Karpas-422 (cell line): ENCODE results near the gene SLC22A23. TPM values are rescaled to one million over a fixed set of nuclear protein-coding genes. Genes with fewer than 3 reads are reported as not detected.

Experiments used
- DNase-seq: peaks from one replicate; pipeline ENCODE4 v3.0.0-alpha.2; 2015
- H2AFZ ChIP-seq: fragments of 200-600 bp; sonication (generic); 2 replicates; pipeline ENCODE4 v1.6.1; 2014; ENCODE audit warnings: antibody characterized with exemption, low read length, mixed read lengths
- H3K27ac ChIP-seq: fragments of 200-600 bp; sonication (generic); 2 replicates; pipeline ENCODE4 v1.5.1; 2014; ENCODE audit warnings: mild to moderate bottlenecking, low read length, moderate library complexity
- H3K27me3 ChIP-seq: fragments of 200-600 bp; sonication (generic); 2 replicates; pipeline ENCODE4 v1.6.1; 2014; ENCODE audit warnings: low read length, mixed read lengths
- H3K36me3 ChIP-seq: fragments of 200-600 bp; sonication (generic); 2 replicates; pipeline ENCODE4 v1.6.1; 2014; ENCODE audit warnings: low read length, mixed read lengths; ENCODE audit not compliant: insufficient read depth
- H3K4me1 ChIP-seq: fragments of 200-600 bp; sonication (generic); 2 replicates; pipeline ENCODE4 v1.6.1; 2014; ENCODE audit warnings: mild to moderate bottlenecking, low read length, mixed read lengths
- H3K4me2 ChIP-seq: fragments of 200-600 bp; sonication (generic); 2 replicates; pipeline ENCODE4 v1.6.1; 2014; ENCODE audit warnings: low read length, low read depth, mild to moderate bottlenecking; ENCODE audit not compliant: poor library complexity, severe bottlenecking
- H3K4me3 ChIP-seq: fragments of 200-600 bp; sonication (generic); 2 replicates; pipeline ENCODE4 v1.5.1; 2014; ENCODE audit warnings: mild to moderate bottlenecking, antibody characterized with exemption, low read length, mixed read lengths
- H3K79me2 ChIP-seq: fragments of 200-600 bp; sonication (generic); 2 replicates; pipeline ENCODE4 v1.6.1; 2014; ENCODE audit warnings: mild to moderate bottlenecking, low read length, mixed read lengths
- H3K9ac ChIP-seq: fragments of 200-600 bp; sonication (generic); 2 replicates; pipeline ENCODE4 v1.6.0; 2014; ENCODE audit warnings: low read length
- H3K9me2 ChIP-seq: fragments of 200-600 bp; sonication (generic), shearing (Covaris generic); replicated peaks from 2 replicates; pipeline ENCODE4 v1.6.0; 2014; ENCODE audit warnings: mild to moderate bottlenecking, low read length, moderate library complexity; ENCODE audit not compliant: insufficient read depth
- H3K9me3 ChIP-seq: fragments of 300-700, 200-600 bp; sonication (generic); 2 replicates; pipeline ENCODE4 v1.6.1; 2014; ENCODE audit warnings: low read length, mixed read lengths
- H4K20me1 ChIP-seq: fragments of 200-600 bp; sonication (generic); 2 replicates; pipeline ENCODE4 v1.6.1; 2014; ENCODE audit warnings: mild to moderate bottlenecking, antibody characterized with exemption, low read length, low read depth; ENCODE audit not compliant: insufficient read depth
- total RNA-seq: library from RNA; depleted of rRNA; stranded (reverse); fragments of >200 nt; shearing (Covaris generic); gene quantifications from 2 replicates; pipeline ENCODE4 v1.2.3, GENCODE V29; 2014; ENCODE audit warnings: low replicate concordance

The SLC22A23 gene
- total RNA-seq, 1 experiment from 2014 or later: not detected

- no peak for DNase-seq
- H3K27me3 ChIP-seq: no peaks in the 10 kb centered on the region
- no peak overlapping the region for H2AFZ ChIP-seq
- no peaks in the 10 kb centered on the region for H4K20me1 ChIP-seq
- H3K9ac ChIP-seq: no peak overlapping the region
- H3K79me2 ChIP-seq: no peaks in the 10 kb centered on the region
- H3K4me3 ChIP-seq: no peak overlapping the region
- no peaks in the 10 kb centered on the region for H3K9me2 ChIP-seq
- no peaks in the 10 kb centered on the region for H3K36me3 ChIP-seq
- H3K9me3 ChIP-seq: no peaks in the 10 kb centered on the region
- H3K27ac ChIP-seq: no peak overlapping the region
- no peak overlapping the region for H3K4me2 ChIP-seq
- peaks cover 11% of the 10 kb centered on the region for H3K4me1 ChIP-seq
Measured at GRCh38 chr6:3367630-3368029, 89.2 kb downstream of the SLC22A23 start.

GRCh38 chr6:3366596-3367413, 90.0 kb downstream of the SLC22A23 start:
- Histone ChIP-seq H3K4me1 (peaks cover 11% of the 10 kb centered on the region), H3K36me3 (no peaks in the 10 kb centered on the region), H3K79me2 (no peaks in the 10 kb centered on the region), H3K4me3 (no peak overlapping the region), H3K4me2 (no peak overlapping the region), H3K27ac (no peak overlapping the region), H4K20me1 (no peaks in the 10 kb centered on the region), H3K9me2 (no peaks in the 10 kb centered on the region), H3K9me3 (no peaks in the 10 kb centered on the region), H3K9ac (no peak overlapping the region), H2AFZ (0 out of 2 replicates have a peak overlapping the region, but pooled peaks have one; percentile 54), H3K27me3 (no peaks in the 10 kb centered on the region)
- DNase-seq: no peak

- peaks cover 11% of the 10 kb centered on the region for H3K4me1 ChIP-seq
- H3K27ac ChIP-seq: no peak overlapping the region
- H3K27me3 ChIP-seq: no peaks in the 10 kb centered on the region
- H3K36me3 ChIP-seq: no peaks in the 10 kb centered on the region
- H3K4me2 ChIP-seq: no peak overlapping the region
- H2AFZ ChIP-seq: no peak overlapping the region
- DNase-seq: no peak
- H3K9me2 ChIP-seq: no peaks in the 10 kb centered on the region
- H3K9ac ChIP-seq: no peak overlapping the region
- H4K20me1 ChIP-seq: no peaks in the 10 kb centered on the region
- no peaks in the 10 kb centered on the region for H3K9me3 ChIP-seq
- no peaks in the 10 kb centered on the region for H3K79me2 ChIP-seq
- no peak overlapping the region for H3K4me3 ChIP-seq
Measured at GRCh38 chr6:3364391-3364790, 92.5 kb downstream of the SLC22A23 start.

- Histone ChIP-seq H3K9ac (no peak overlapping the region), H3K27me3 (no peaks in the 10 kb centered on the region), H3K9me3 (no peaks in the 10 kb centered on the region), H3K36me3 (no peaks in the 10 kb centered on the region), H3K4me3 (no peak overlapping the region), H3K27ac (no peak overlapping the region), H2AFZ (no peak overlapping the region), H3K79me2 (no peaks in the 10 kb centered on the region), H3K4me2 (no peak overlapping the region), H4K20me1 (no peaks in the 10 kb centered on the region), H3K4me1 (peaks cover 11% of the 10 kb centered on the region), H3K9me2 (no peaks in the 10 kb centered on the region)
- DNase-seq: no peak
Measured at GRCh38 chr6:3363296-3364025, 93.4 kb downstream of the SLC22A23 start.

GRCh38 chr6:3361312-3362037, 95.4 kb downstream of the SLC22A23 start:
- Histone ChIP-seq H3K9me3 (no peaks in the 10 kb centered on the region), H3K27ac (no peak overlapping the region), H3K36me3 (no peaks in the 10 kb centered on the region), H4K20me1 (no peaks in the 10 kb centered on the region), H3K4me2 (no peak overlapping the region), H3K79me2 (no peaks in the 10 kb centered on the region), H2AFZ (no peak overlapping the region), H3K4me3 (no peak overlapping the region), H3K4me1 (peaks cover 17% of the 10 kb centered on the region), H3K9me2 (no peaks in the 10 kb centered on the region), H3K9ac (no peak overlapping the region), H3K27me3 (no peaks in the 10 kb centered on the region)
- DNase-seq: no peak

GRCh38 chr6:3360727-3361045, 96.2 kb downstream of the SLC22A23 start:
- Histone ChIP-seq H3K4me2 (no peak overlapping the region), H3K9me3 (no peaks in the 10 kb centered on the region), H2AFZ (no peak overlapping the region), H4K20me1 (no peaks in the 10 kb centered on the region), H3K4me1 (peaks cover 21% of the 10 kb centered on the region), H3K9me2 (no peaks in the 10 kb centered on the region), H3K36me3 (no peaks in the 10 kb centered on the region), H3K4me3 (no peak overlapping the region), H3K9ac (no peak overlapping the region), H3K27me3 (no peaks in the 10 kb centered on the region), H3K27ac (no peak overlapping the region), H3K79me2 (no peaks in the 10 kb centered on the region)
- DNase-seq: no peak

GRCh38 chr6:3359973-3360726, 96.7 kb downstream of the SLC22A23 start:
- Histone ChIP-seq H3K27me3 (no peaks in the 10 kb centered on the region), H3K79me2 (no peaks in the 10 kb centered on the region), H3K4me1 (peaks cover 23% of the 10 kb centered on the region), H3K9ac (no peak overlapping the region), H4K20me1 (no peaks in the 10 kb centered on the region), H3K36me3 (no peaks in the 10 kb centered on the region), H3K27ac (no peak overlapping the region), H3K4me2 (no peak overlapping the region), H3K4me3 (no peak overlapping the region), H3K9me2 (no peaks in the 10 kb centered on the region), H2AFZ (no peak overlapping the region), H3K9me3 (no peaks in the 10 kb centered on the region)
- no peak for DNase-seq
